Left lung (tissue), 10 donors: ENCODE results near the gene CHRM5. TPM values are rescaled to one million over a fixed set of nuclear protein-coding genes. Genes with fewer than 3 reads are reported as not detected.
A peak's percentile ranks its signal among the peaks of the same experiment; 100 is the strongest.

Source experiments
- ATAC-seq: fragments of 200-7000 bp; cut with Tn5 transposase; one replicate; pipeline ENCODE4 v1.9.1; 2020; ENCODE audit warnings: moderate library complexity
- DNase-seq, 4 donors: peaks; one replicate each; pipeline ENCODE4 v3.0.0-alpha.2; 2013 to 2020
- H3K27ac ChIP-seq, 2 donors: fragments of 200-600 bp; sonication (generic) in 1 of 2; one replicate each; pipeline versions ENCODE4 v1.5.0 to v1.8.0; 2020 to 2021
- H3K27me3 ChIP-seq, 2 donors: fragments of 200-600 bp; sonication (generic) in 1 of 2; one replicate each; pipeline versions ENCODE4 v1.5.0 to v1.8.0; 2020 to 2021
- H3K36me3 ChIP-seq, 2 donors: fragments of 200-600 bp; sonication (generic) in 1 of 2; one replicate each; pipeline versions ENCODE4 v1.5.0 to v1.8.0; 2020 to 2021
- H3K4me1 ChIP-seq, 2 donors: fragments of 200-600 bp; one replicate each; pipeline ENCODE4 v1.8.0; 2021
- H3K4me3 ChIP-seq, 2 donors: fragments of 200-600 bp; sonication (generic) in 1 of 2; one replicate each; pipeline versions ENCODE4 v1.5.0 to v1.8.0; 2020 to 2021; ENCODE audit warnings: mild to moderate bottlenecking in 1 of 2
- H3K9me3 ChIP-seq, 2 donors: fragments of 200-600 bp; sonication (generic) in 1 of 2; one replicate each; pipeline versions ENCODE4 v1.5.0 to v1.8.0; 2020 to 2021
- intact Hi-C, 2 donors: fragments of 100-400 bp; cut with DNase I; formaldehyde crosslinking; loops; one replicate each; pipeline versions ENCODE4 v1.11.2 to v1.14.2; 2022
- polyA plus RNA-seq, 6 donors: library from polyadenylated mRNA; unstranded; fragments of 120-200 nt; gene quantifications; one replicate each; pipeline ENCODE4 v1.2.1, GENCODE V29; 2013; ENCODE audit not compliant: insufficient read length in 6 of 6
- total RNA-seq, 2 donors: library from RNA; stranded (reverse); fragmentation: NEBNext Ultra II Directional; extraction: Animal tissue kit (Norgen Biotek cat#: 25700); gene quantifications; one replicate each; pipeline ENCODE4 v1.2.1, GENCODE V29; 2021
- TF ChIP-seq, protein P1 (sequence below), 2 donors: fragments of 200-600 bp; sonication (generic) in 1 of 2; IDR thresholded peaks; one replicate each; pipeline versions ENCODE4 v1.5.0 to v1.8.0; 2021; ENCODE audit warnings: antibody characterized with exemption in 2 of 2
- donor health status: DM: no; HTN: yes; CAD: no.
- donor health status: DM: no; HTN: no; CAD: no.

Gene CHRM5
- total and polyA plus RNA-seq, 8 donors = 0.15 to 0.61 (median 0.30) TPM; not detected in 2

DNA sequence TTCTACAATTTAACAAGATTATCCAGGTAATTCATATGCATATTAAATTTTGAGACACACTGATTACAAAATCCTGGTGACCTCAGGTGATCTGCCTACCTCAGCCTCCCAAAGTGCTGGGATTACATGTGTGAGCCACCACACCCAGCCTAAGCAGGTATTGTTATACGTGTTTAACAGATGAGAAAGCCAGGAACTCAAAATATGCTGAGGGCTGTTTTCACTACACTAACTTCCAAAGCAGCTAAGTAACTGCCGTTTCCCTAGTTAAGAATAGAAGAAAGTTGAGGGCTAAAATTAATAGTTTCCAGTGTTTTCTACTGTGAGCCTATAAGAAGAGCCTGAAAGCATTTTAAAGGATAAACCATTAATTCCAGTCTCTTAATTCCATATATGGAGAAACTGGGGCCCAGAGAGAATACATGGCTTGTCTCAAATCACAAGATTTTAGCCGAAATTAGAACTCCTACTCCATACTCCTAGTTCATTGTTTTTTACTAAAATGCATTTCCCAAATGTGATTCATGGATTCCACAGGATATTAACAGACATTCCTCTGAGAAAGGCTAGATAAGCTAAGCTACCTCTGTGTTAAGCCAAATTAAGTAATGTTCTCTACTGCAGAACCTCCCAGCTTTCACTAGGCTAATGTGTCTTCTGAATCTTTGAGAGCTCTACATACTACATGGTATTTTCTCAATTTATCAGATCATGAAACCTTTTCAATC is 87.7 kb downstream of the CHRM5 start:
- intact Hi-C loops = no loop called here
- H3K4me3 ChIP-seq = no peak overlapping the region
- H3K36me3 ChIP-seq = no peaks in the 10 kb centered on the region
- H3K4me1 ChIP-seq = no peaks in the 10 kb centered on the region
- peaks cover 0 to 9% of the 10 kb centered on the region in 2 donors for H3K9me3 ChIP-seq
- DNase-seq (no peak), ATAC-seq (peak; percentile 48)
- peak overlapping the region in 1 of 2 donors; percentile 48 for H3K27ac ChIP-seq
- TF ChIP-seq, protein P1, sequence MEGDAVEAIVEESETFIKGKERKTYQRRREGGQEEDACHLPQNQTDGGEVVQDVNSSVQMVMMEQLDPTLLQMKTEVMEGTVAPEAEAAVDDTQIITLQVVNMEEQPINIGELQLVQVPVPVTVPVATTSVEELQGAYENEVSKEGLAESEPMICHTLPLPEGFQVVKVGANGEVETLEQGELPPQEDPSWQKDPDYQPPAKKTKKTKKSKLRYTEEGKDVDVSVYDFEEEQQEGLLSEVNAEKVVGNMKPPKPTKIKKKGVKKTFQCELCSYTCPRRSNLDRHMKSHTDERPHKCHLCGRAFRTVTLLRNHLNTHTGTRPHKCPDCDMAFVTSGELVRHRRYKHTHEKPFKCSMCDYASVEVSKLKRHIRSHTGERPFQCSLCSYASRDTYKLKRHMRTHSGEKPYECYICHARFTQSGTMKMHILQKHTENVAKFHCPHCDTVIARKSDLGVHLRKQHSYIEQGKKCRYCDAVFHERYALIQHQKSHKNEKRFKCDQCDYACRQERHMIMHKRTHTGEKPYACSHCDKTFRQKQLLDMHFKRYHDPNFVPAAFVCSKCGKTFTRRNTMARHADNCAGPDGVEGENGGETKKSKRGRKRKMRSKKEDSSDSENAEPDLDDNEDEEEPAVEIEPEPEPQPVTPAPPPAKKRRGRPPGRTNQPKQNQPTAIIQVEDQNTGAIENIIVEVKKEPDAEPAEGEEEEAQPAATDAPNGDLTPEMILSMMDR (IDR thresholded peaks at IDR 0.05) = no peak
- no peaks in the 10 kb centered on the region for H3K27me3 ChIP-seq

DNA sequence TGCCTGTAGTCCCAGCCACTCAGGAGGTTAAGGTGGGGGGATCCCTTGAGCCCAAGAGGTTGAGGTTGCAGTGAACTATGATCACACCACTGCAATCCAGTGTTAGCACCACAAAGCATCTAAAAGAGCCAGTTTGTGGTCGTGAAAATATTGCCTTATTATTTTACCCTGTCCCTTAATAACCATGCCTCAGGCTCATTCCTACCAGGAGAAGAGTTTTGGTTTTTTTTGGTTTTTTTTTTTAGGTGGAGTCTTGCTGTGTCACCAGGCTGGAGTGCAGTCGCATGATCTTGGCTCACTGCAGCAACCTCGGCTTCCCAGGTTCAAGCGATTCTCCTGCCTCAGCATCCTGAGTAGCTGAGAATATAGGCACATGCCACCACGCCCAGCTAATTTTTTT is 88.6 kb downstream of the CHRM5 start:
- H3K9me3 ChIP-seq = peaks cover 0 to under 1% of the 10 kb centered on the region in 2 donors
- ATAC-seq (no peak), DNase-seq (no peak)
- TF ChIP-seq, protein P1 (IDR thresholded peaks at IDR 0.05) = no peak
- no peak overlapping the region for H3K4me3 ChIP-seq
- no peaks in the 10 kb centered on the region for H3K27me3 ChIP-seq
- intact Hi-C loops = no loop called here
- no peaks in the 10 kb centered on the region for H3K36me3 ChIP-seq
- peaks cover 0 to 3% of the 10 kb centered on the region in 2 donors for H3K4me1 ChIP-seq
- no peak overlapping the region for H3K27ac ChIP-seq

DNA sequence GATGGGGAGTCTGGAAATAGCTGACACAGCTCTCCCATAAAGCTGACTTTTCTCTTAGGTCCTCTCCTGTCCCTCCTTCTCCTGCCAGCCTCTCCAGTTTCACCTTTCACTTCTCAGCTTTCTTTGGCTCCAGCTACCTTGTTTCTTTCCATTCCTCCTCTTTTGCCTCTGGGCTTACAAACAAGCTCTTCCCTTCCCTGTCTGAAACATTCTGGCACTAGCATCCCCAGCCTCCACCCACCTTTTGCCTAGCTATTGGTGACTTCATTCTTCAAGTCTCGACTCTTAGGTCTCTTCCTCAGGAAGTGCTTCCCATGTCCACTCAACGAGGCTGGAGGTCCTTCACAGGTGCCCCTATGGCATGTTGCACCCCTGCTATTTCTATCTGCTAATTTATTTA is 91.2 kb downstream of the CHRM5 start:
- intact Hi-C loops = no loop called here
- H3K27me3 ChIP-seq = no peaks in the 10 kb centered on the region
- TF ChIP-seq, protein P1 (IDR thresholded peaks at IDR 0.05) = no peak
- H3K27ac ChIP-seq = no peak overlapping the region
- DNase-seq (no peak), ATAC-seq (no peak)
- H3K4me1 ChIP-seq = peaks cover 0 to 6% of the 10 kb centered on the region in 2 donors
- no peak overlapping the region for H3K4me3 ChIP-seq
- no peaks in the 10 kb centered on the region for H3K36me3 ChIP-seq
- no peaks in the 10 kb centered on the region for H3K9me3 ChIP-seq

DNA sequence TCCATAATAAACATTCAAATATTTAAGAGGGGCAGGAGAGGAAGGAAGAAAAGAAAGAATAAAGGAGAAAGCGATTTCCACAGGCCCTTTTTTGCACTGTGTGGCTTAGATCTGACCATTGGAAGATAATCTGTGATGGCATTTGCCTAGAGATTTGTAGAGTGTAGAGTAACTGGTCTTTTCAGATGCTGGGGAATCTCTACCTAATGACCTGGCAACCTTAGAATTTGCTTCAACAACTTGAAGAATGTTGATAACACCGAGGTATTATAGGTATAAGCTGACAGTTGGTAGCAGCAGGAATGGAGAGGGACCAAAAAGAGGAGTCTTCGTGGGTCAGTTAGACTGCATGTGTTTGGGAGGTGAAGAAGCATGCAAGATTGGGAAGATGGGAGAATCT is 91.6 kb downstream of the CHRM5 start:
- ATAC-seq (no peak), DNase-seq (no peak)
- TF ChIP-seq, protein P1 (IDR thresholded peaks at IDR 0.05) = no peak
- H3K27me3 ChIP-seq = no peaks in the 10 kb centered on the region
- H3K36me3 ChIP-seq = no peaks in the 10 kb centered on the region
- peaks cover 0 to 6% of the 10 kb centered on the region in 2 donors for H3K4me1 ChIP-seq
- intact Hi-C loops = loop anchor here in 1 of 2 donors (5.0 to 10.0 kb wide), 2 partner anchors 155 to 527 kb away; partner anchors contain the start of gene KATNBL1
- H3K4me3 ChIP-seq = no peak overlapping the region
- no peaks in the 10 kb centered on the region for H3K9me3 ChIP-seq
- H3K27ac ChIP-seq = no peak overlapping the region

DNA sequence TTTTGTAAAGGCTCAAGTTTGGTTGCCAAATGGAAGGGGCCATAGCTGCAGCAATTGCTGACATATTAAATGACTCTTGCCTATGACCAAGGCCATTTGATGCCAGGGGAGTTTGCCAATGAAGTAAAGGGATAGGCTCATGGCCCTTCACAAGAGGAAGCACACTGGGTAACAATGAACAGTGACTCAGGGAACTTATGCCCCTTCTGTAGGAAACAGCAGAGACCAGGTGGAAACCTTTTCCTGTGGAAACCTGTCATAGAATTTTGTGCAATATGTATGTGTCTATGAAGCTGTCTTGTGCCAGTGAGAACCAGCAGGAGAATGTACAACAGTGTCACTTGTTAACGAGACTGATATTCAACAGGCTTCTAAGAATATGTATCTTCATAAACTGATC is 96.1 kb downstream of the CHRM5 start:
- DNase-seq (no peak), ATAC-seq (no peak)
- Histone ChIP-seq H3K36me3 (no peaks in the 10 kb centered on the region), H3K4me1 (peaks cover 0 to 6% of the 10 kb centered on the region in 2 donors), H3K27ac (no peak overlapping the region), H3K27me3 (no peaks in the 10 kb centered on the region), H3K9me3 (no peaks in the 10 kb centered on the region), H3K4me3 (no peak overlapping the region)
- TF ChIP-seq, protein P1 (IDR thresholded peaks at IDR 0.05) = no peak
- intact Hi-C loops = loop anchor here in 1 of 2 donors (5.0 to 10.0 kb wide), 2 partner anchors 150 to 523 kb away; partner anchors contain the start of gene KATNBL1
